IMR-90 (cell line): ENCODE results near the gene LRRC61. TPM values are rescaled to one million over a fixed set of nuclear protein-coding genes. Genes with fewer than 3 reads are reported as not detected.
"Not testable (repeated sequence)": the region's sequence is repeated elsewhere in the genome, so short reads cannot be mapped to it uniquely, and the experiment has no call there.

Source experiments
- ATAC-seq: fragments of 200-7000 bp; cut with Tn5 transposase; 2 replicates; pipeline ENCODE4 v1.9.1; 2020; ENCODE audit warnings: low read depth, mild to moderate bottlenecking, moderate library complexity
- BruUV-seq: library from RNA; stranded (reverse); fragments of 400-500 nt; replicated peaks from 2 replicates; lab custom pipeline; 2021; lab: Mats Ljungman, UMichigan
- CTCF ChIA-PET: fragments of 300-600 bp; formaldehyde crosslinking; extraction: SDS; loops from one replicate; lab custom pipeline; 2021; ENCODE audit warnings: antibody characterized with exemption; lab: Yijun Ruan, JAX
- POLR2A ChIA-PET: fragments of 300-600 bp; sonication (Branson Sonifier 250); formaldehyde crosslinking; loops from one replicate; lab custom pipeline; 2022; ENCODE audit warnings: antibody characterized with exemption; ENCODE audit not compliant: unreplicated experiment; lab: Charles Lee
- DNase-seq: peaks from one replicate; pipeline ENCODE4 v3.0.0; 2013
- H2AFZ ChIP-seq: replicated peaks from 2 replicates; pipeline ENCODE3; 2013; ENCODE audit warnings: low read length, mild to moderate bottlenecking; ENCODE audit not compliant: poor library complexity
- H2AK5ac ChIP-seq: 2 replicates; pipeline ENCODE4 v1.6.1; 2013; ENCODE audit warnings: low read depth, low read length, inconsistent platforms
- H2AK9ac ChIP-seq: replicated peaks from 2 replicates; pipeline ENCODE3; 2013; ENCODE audit warnings: mild to moderate bottlenecking, low read depth, low read length, moderate library complexity; ENCODE audit not compliant: poor library complexity
- H2BK120ac ChIP-seq: 2 replicates; pipeline ENCODE4 v1.6.1; 2013; ENCODE audit warnings: low read depth, low read length, inconsistent platforms
- H2BK15ac ChIP-seq: 3 replicates; pipeline ENCODE4 v1.6.1; 2013; ENCODE audit warnings: low read depth, low read length, inconsistent platforms
- H2BK20ac ChIP-seq: 2 replicates; pipeline ENCODE4 v1.6.1; 2013; ENCODE audit warnings: low read depth, mild to moderate bottlenecking, inconsistent platforms, low read length, moderate library complexity
- H2BK5ac ChIP-seq: 2 replicates; pipeline ENCODE4 v1.6.1; 2013; ENCODE audit warnings: mild to moderate bottlenecking, low read depth, low read length, inconsistent platforms; ENCODE audit not compliant: poor library complexity, severe bottlenecking
- H3K14ac ChIP-seq: replicated peaks from 2 replicates; pipeline ENCODE4 v1.6.1; 2013; ENCODE audit warnings: low read depth, low read length, inconsistent platforms
- H3K18ac ChIP-seq: 2 replicates; pipeline ENCODE4 v1.6.1; 2013; ENCODE audit warnings: low read depth, low read length, control low read depth
- H3K23ac ChIP-seq: 2 replicates; pipeline ENCODE4 v1.6.1; 2013; ENCODE audit warnings: low read depth, low read length, inconsistent platforms
- H3K27ac ChIP-seq: 2 replicates; pipeline ENCODE4 v1.5.1; 2013; ENCODE audit warnings: mild to moderate bottlenecking, control low read depth, low read length; ENCODE audit not compliant: insufficient read depth
- H3K27me3 ChIP-seq: 2 replicates; pipeline ENCODE4 v1.6.1; 2013; ENCODE audit warnings: low read length; ENCODE audit not compliant: control insufficient read depth, insufficient read depth
- H3K36me3 ChIP-seq: 2 replicates; pipeline ENCODE4 v1.6.1; 2013; ENCODE audit warnings: low read length, mixed read lengths; ENCODE audit not compliant: control insufficient read depth, insufficient read depth
- H3K4ac ChIP-seq: 2 replicates; pipeline ENCODE4 v1.6.1; 2013; ENCODE audit warnings: low read depth, low read length, inconsistent platforms
- H3K4me1 ChIP-seq: 2 replicates; pipeline ENCODE4 v1.6.1; 2013; ENCODE audit warnings: low read length, mixed read lengths; ENCODE audit not compliant: control insufficient read depth, insufficient read depth
- H3K4me2 ChIP-seq: 2 replicates; pipeline ENCODE4 v1.6.1; 2013; ENCODE audit warnings: low read depth, mild to moderate bottlenecking, control low read depth, low read length, moderate library complexity
- H3K4me3 ChIP-seq: 2 replicates; pipeline ENCODE4 v1.5.1; 2013; ENCODE audit warnings: low read depth, mild to moderate bottlenecking, control low read depth, low read length, moderate library complexity; ENCODE audit not compliant: insufficient read depth
- H3K56ac ChIP-seq: 2 replicates; pipeline ENCODE4 v1.6.1; 2013; ENCODE audit warnings: low read length, inconsistent platforms; ENCODE audit not compliant: insufficient read depth; ENCODE audit errors: extremely low read depth
- H3K79me1 ChIP-seq, 2 experiments: 2 replicates each; pipeline ENCODE4 v1.6.1; 2013; ENCODE audit warnings: low read length in 2 of 2, inconsistent platforms in 1 of 2, low read depth in 1 of 2
- H3K9ac ChIP-seq: 2 replicates; pipeline ENCODE4 v1.6.1; 2013; ENCODE audit warnings: low read depth, low read length, control low read depth
- H3K9me1 ChIP-seq: 2 replicates; pipeline ENCODE4 v1.6.1; 2013; ENCODE audit warnings: low read length, inconsistent platforms; ENCODE audit not compliant: insufficient read depth
- H3K9me3 ChIP-seq: 2 replicates; pipeline ENCODE4 v1.6.1; 2013; ENCODE audit warnings: low read length; ENCODE audit not compliant: control insufficient read depth, insufficient read depth
- H4K20me1 ChIP-seq: 2 replicates; pipeline ENCODE4 v1.6.1; 2013; ENCODE audit warnings: low read length, inconsistent platforms; ENCODE audit not compliant: insufficient read depth
- H4K5ac ChIP-seq: 2 replicates; pipeline ENCODE4 v1.6.1; 2013; ENCODE audit warnings: mild to moderate bottlenecking, low read depth, low read length, control low read depth
- H4K8ac ChIP-seq, 2 experiments: 2 replicates each; pipeline ENCODE4 v1.6.1; 2013; ENCODE audit warnings: low read depth in 2 of 2, low read length in 2 of 2, control low read depth in 1 of 2, inconsistent platforms in 1 of 2
- H4K91ac ChIP-seq: 2 replicates; pipeline ENCODE4 v1.6.1; 2013; ENCODE audit warnings: low read depth, low read length, inconsistent platforms; ENCODE audit not compliant: insufficient read depth
- CHD1 ChIP-seq: IDR thresholded peaks from 2 replicates; pipeline ENCODE4 v1.6.1; 2012; ENCODE audit warnings: low read depth, low read length, improper control_type of control experiment
- FOS ChIP-seq: fragments of 150-350 bp; IDR thresholded peaks from 2 replicates; pipeline ENCODE4 v1.6.1; 2016; ENCODE audit warnings: low read depth, low read length
- MXI1 ChIP-seq: IDR thresholded peaks from 2 replicates; pipeline ENCODE4 v1.6.1; 2012; ENCODE audit warnings: low read depth, mild to moderate bottlenecking, low read length, moderate library complexity, borderline replicate concordance
- POLR2A ChIP-seq: IDR thresholded peaks from 2 replicates; pipeline ENCODE4 v1.6.1; 2012; ENCODE audit warnings: mild to moderate bottlenecking, low read depth, low read length
- RAD21 ChIP-seq: IDR thresholded peaks from 2 replicates; pipeline ENCODE4 v1.6.1; 2012; ENCODE audit warnings: low read length, improper control_type of control experiment
- RCOR1 ChIP-seq: IDR thresholded peaks from 2 replicates; pipeline ENCODE4 v1.6.1; 2012; ENCODE audit warnings: mild to moderate bottlenecking, low read length, improper control_type of control experiment; ENCODE audit not compliant: insufficient replicate concordance
- SMC3 ChIP-seq: fragments of 150-350 bp; IDR thresholded peaks from 2 replicates; pipeline ENCODE4 v1.6.1; 2016; ENCODE audit warnings: low read depth, mild to moderate bottlenecking, antibody characterized with exemption, low read length, moderate library complexity
- WGBS, 2 experiments: methylation state at CpG; one replicate each; pipeline versions ENCODE4 v1.1.5 to v1.1.7; 2013; ENCODE audit warnings: missing lambda C conversion rate in 2 of 2; ENCODE audit not compliant: insufficient read length in 1 of 2; ENCODE audit errors: extremely low coverage in 2 of 2; 5-methylcytosine and 5-hydroxymethylcytosine counted together
- dilution Hi-C: fragments of 300-500 bp; cut with HindIII; formaldehyde crosslinking; loops from one replicate; pipeline ENCODE4 v1.14.3; 2018; ENCODE audit warnings: low sequenced_read_pairs; ENCODE audit not compliant: unreplicated experiment
- in situ Hi-C: fragments of 300-500 bp; cut with MboI; formaldehyde crosslinking; loops from 3 replicates; pipeline ENCODE4 v1.14.3; 2019; ENCODE audit warnings: low sequenced_read_pairs, inconsistent platforms, mixed read lengths
- intact Hi-C: fragments of 100-400 bp; cut with micrococcal nuclease; formaldehyde crosslinking; loops from 2 replicates; pipeline ENCODE4 v1.10.0; 2022
- polyA plus RNA-seq, 3 experiments: library from polyadenylated mRNA; depleted of rRNA; stranded (reverse); fragments of >200 nt; gene quantifications; 2 replicates each; pipeline ENCODE4 v1.2.3, GENCODE V29; 2012; ENCODE audit warnings: low replicate concordance in 1 of 3
- total RNA-seq: library from RNA; depleted of rRNA; stranded (reverse); fragments of >200 nt; gene quantifications from 2 replicates; pipeline ENCODE4 v1.2.3, GENCODE V29; 2012

LRRC61 gene
- total and polyA plus RNA-seq, 2 of the 4 experiments (the other 2 are of a cell fraction): 0.07 TPM; not detected in 1

GRCh38 chr7:150314639-150315239 lies 8.4 kb upstream of the LRRC61 start:
- H3K14ac ChIP-seq: no peak overlapping the region
- H2AFZ ChIP-seq: no peak overlapping the region
- no peaks in the 10 kb centered on the region for H4K20me1 ChIP-seq
- BruUV-seq: no TSS peak
- no peak overlapping the region; the same call in 2 of the 3 replicates for H2BK15ac ChIP-seq
- no peak for DNase-seq
- H3K4me1 ChIP-seq: peaks cover 5% of the 10 kb centered on the region; the same call in 1 of the 2 replicates
- no peaks in the 10 kb centered on the region for H3K79me1 ChIP-seq
- no peak for ATAC-seq
- no peaks in the 10 kb centered on the region for H3K9me3 ChIP-seq
- in situ Hi-C loops: loop anchor here (25.0 kb wide), 1 partner anchor 423 kb away; the partner anchor contains the start of gene GIMAP5
- CTCF ChIA-PET: interaction anchor here (1.0 kb wide), 1 partner anchor 54 kb away, joined by 3 read pairs; the partner anchor contains the start of gene REPIN1
- H3K4me2 ChIP-seq: no peak overlapping the region
- H3K27ac ChIP-seq: no peak overlapping the region
- POLR2A ChIA-PET: no interaction called here
- no peak overlapping the region for H3K23ac ChIP-seq
- H3K27me3 ChIP-seq: no peaks in the 10 kb centered on the region
- H2AK5ac ChIP-seq: no peak overlapping the region
- H4K91ac ChIP-seq: no peak overlapping the region
- no peak overlapping the region for H3K18ac ChIP-seq
- H2AK9ac ChIP-seq: no peak overlapping the region
- H3K9me1 ChIP-seq: 0 out of 2 replicates have a peak, but pooled peaks cover 3% of the 10 kb centered on the region
- intact Hi-C loops: no loop called here
- no peak overlapping the region for H4K5ac ChIP-seq
- no peak for TF ChIP-seq FOS
- TF ChIP-seq MXI1: no peak
- no peak for TF ChIP-seq POLR2A
- no peak for TF ChIP-seq RAD21
- TF ChIP-seq RCOR1: no peak
- no peak for TF ChIP-seq CHD1
- TF ChIP-seq SMC3: no peak
- H2BK120ac ChIP-seq: no peak overlapping the region
- H4K8ac ChIP-seq: no peak overlapping the region
- H2BK20ac ChIP-seq: no peak overlapping the region
- no peak overlapping the region for H2BK5ac ChIP-seq
- H3K4me3 ChIP-seq: no peak overlapping the region
- no peak overlapping the region for H3K56ac ChIP-seq
- no peaks in the 10 kb centered on the region for H3K36me3 ChIP-seq
- no peak overlapping the region for H3K9ac ChIP-seq
- H3K4ac ChIP-seq: no peak overlapping the region
- WGBS, 2 experiments: no CpG with 5 or more reads among the region's 5 CpGs
- dilution Hi-C loops: no loop called here

GRCh38 chr7:150316987-150317386 lies 6.2 kb upstream of the LRRC61 start:
- H2AK5ac ChIP-seq, H3K36me3 ChIP-seq, H3K4me3 ChIP-seq, DNase-seq, H3K4me1 ChIP-seq, BruUV-seq, H4K8ac ChIP-seq, H2AK9ac ChIP-seq, H3K9me3 ChIP-seq, H3K9me1 ChIP-seq, H3K56ac ChIP-seq, H3K4me2 ChIP-seq, H3K23ac ChIP-seq, H3K9ac ChIP-seq, H3K79me1 ChIP-seq, H2BK20ac ChIP-seq, H3K27me3 ChIP-seq, H2BK15ac ChIP-seq, H3K4ac ChIP-seq, H3K18ac ChIP-seq, ATAC-seq, H3K14ac ChIP-seq, dilution Hi-C loops, H3K27ac ChIP-seq, H4K20me1 ChIP-seq, intact Hi-C loops, H4K5ac ChIP-seq, H2BK5ac ChIP-seq, H2AFZ ChIP-seq, H4K91ac ChIP-seq, H2BK120ac ChIP-seq: not testable (repeated sequence)
- ChIA-PET CTCF (interaction anchor here (0.5 kb wide), 1 partner anchor 105 kb away, joined by 4 read pairs; no protein-coding TSS in a partner anchor), POLR2A (interaction anchor here (0.6 kb wide), 1 partner anchor 53 kb away, joined by 3 read pairs; no protein-coding TSS in a partner anchor)
- in situ Hi-C loops: loop anchor here (25.0 kb wide), 1 partner anchor 420 kb away; the partner anchor contains the start of gene GIMAP5
- 20% methylated on average over 1 of the region's 6 CpGs; no CpG with 5 or more reads in 1 of the 2 experiments for WGBS, 2 experiments
